Panc1 (cell line): ENCODE measurements around the gene C19orf44. TPM values are rescaled to one million over a fixed set of nuclear protein-coding genes. Genes with fewer than 3 reads are reported as not detected.

ENCODE experiments used
- ATAC-seq: fragments of 200-7000 bp; cut with Tn5 transposase; 2 replicates; pipeline ENCODE4 v1.9.1; 2020; ENCODE audit warnings: mild to moderate bottlenecking, moderate library complexity
- BruUV-seq: library from RNA; stranded (reverse); fragments of 400-500 nt; replicated peaks from 2 replicates; lab custom pipeline; 2021; lab: Mats Ljungman, UMichigan
- CTCF ChIA-PET: fragments of 300-600 bp; sonication (Branson Sonifier 250); formaldehyde crosslinking; loops from one replicate; lab custom pipeline; 2022; ENCODE audit warnings: antibody characterized with exemption; lab: Charles Lee
- POLR2A ChIA-PET: fragments of 300-600 bp; sonication (Branson Sonifier 250); formaldehyde crosslinking; loops from one replicate; lab custom pipeline; 2022; ENCODE audit warnings: antibody characterized with exemption; lab: Charles Lee
- DNase-seq: peaks from one replicate; pipeline ENCODE4 v3.0.0-alpha.2; 2010; ENCODE audit warnings: low read depth, low spot score
- H3K27ac ChIP-seq: 2 replicates; pipeline ENCODE4 v1.5.1; 2011; ENCODE audit warnings: mild to moderate bottlenecking, low read length, inconsistent platforms
- H3K27me3 ChIP-seq: fragments of 200-500 bp; sonication (Bioruptor generic); 2 replicates; pipeline ENCODE4 v1.6.0; 2014; ENCODE audit warnings: low read length, inconsistent platforms; ENCODE audit not compliant: control insufficient read depth, insufficient read depth
- H3K36me3 ChIP-seq: fragments of 200-500 bp; sonication (Bioruptor generic); 2 replicates; pipeline ENCODE4 v1.5.1; 2014; ENCODE audit warnings: inconsistent platforms, mild to moderate bottlenecking, low read length, moderate library complexity; ENCODE audit not compliant: control insufficient read depth, insufficient read depth
- H3K4me1 ChIP-seq: 2 replicates; pipeline ENCODE4 v1.5.1; 2011; ENCODE audit warnings: inconsistent platforms, mild to moderate bottlenecking, low read length, moderate library complexity; ENCODE audit not compliant: control insufficient read depth, insufficient read depth
- H3K4me3 ChIP-seq, 2 experiments: 2 replicates each; pipeline ENCODE4 v1.5.1; 2011 to 2012; ENCODE audit warnings: low read depth in 2 of 2, low read length in 2 of 2, mild to moderate bottlenecking in 2 of 2, inconsistent platforms in 1 of 2, moderate library complexity in 1 of 2
- H3K9me3 ChIP-seq: fragments of 200-500 bp; sonication (Bioruptor generic); 2 replicates; pipeline ENCODE4 v1.5.1; 2014; ENCODE audit warnings: low read depth, mild to moderate bottlenecking, inconsistent platforms, low read length, moderate library complexity; ENCODE audit not compliant: control insufficient read depth, insufficient read depth
- CTCF ChIP-seq: fragments of 450-650 bp; IDR thresholded peaks from 2 replicates; pipeline ENCODE4 v1.5.1; 2017; ENCODE audit warnings: mild to moderate bottlenecking
- POLR2AphosphoS5 ChIP-seq: IDR thresholded peaks from 2 replicates; pipeline ENCODE4 v1.6.1; 2012; ENCODE audit warnings: mild to moderate bottlenecking, low read depth, low read length, moderate library complexity
- REST ChIP-seq, 2 experiments: IDR thresholded peaks; 2 replicates each; pipeline ENCODE4 v1.6.1; 2011 to 2012; ENCODE audit warnings: low read depth in 2 of 2, control low read depth in 1 of 2, low read length in 1 of 2, mild to moderate bottlenecking in 1 of 2, moderate library complexity in 1 of 2; ENCODE audit not compliant: insufficient read depth in 1 of 2
- SIN3A ChIP-seq: IDR thresholded peaks from 2 replicates; pipeline ENCODE4 v1.6.1; 2012; ENCODE audit warnings: low read depth, mild to moderate bottlenecking, low read length, moderate library complexity, borderline replicate concordance; ENCODE audit not compliant: insufficient read depth
- TCF7L2 ChIP-seq: IDR thresholded peaks from 2 replicates; pipeline ENCODE4 v1.6.1; 2011; ENCODE audit warnings: mild to moderate bottlenecking, low read depth, low read length, inconsistent platforms
- in situ Hi-C: cut with HindIII; loops from 2 replicates; pipeline ENCODE4 v1.10.0; 2016; ENCODE audit warnings: low sequenced_read_pairs, low pct_unique_long_range_greater_than_20kb
- intact Hi-C: fragments of 100-400 bp; cut with micrococcal nuclease; formaldehyde crosslinking; loops from one replicate; pipeline ENCODE4 v1.10.0; 2022; ENCODE audit not compliant: unreplicated experiment
- total RNA-seq: library from RNA; stranded (reverse); gene quantifications from one replicate; pipeline ENCODE4 v1.2.1, GENCODE V29; 2021; ENCODE audit not compliant: unreplicated experiment

Gene C19orf44
- total RNA-seq, 1 experiment from 2014 or later: 4.4 TPM

GRCh38 chr19:16566702-16567101 is 70.5 kb downstream of the C19orf44 start:
- no peak for ATAC-seq
- Histone ChIP-seq H3K4me3 (no peak overlapping the region), H3K27ac (no peak overlapping the region), H3K27me3 (no peaks in the 10 kb centered on the region), H3K4me1 (peaks cover 3% of the 10 kb centered on the region), H3K9me3 (no peaks in the 10 kb centered on the region), H3K36me3 (peaks cover 5% of the 10 kb centered on the region)
- DNase-seq: no peak
- intact Hi-C loops: no loop called here
- no TSS peak for BruUV-seq
- POLR2A ChIA-PET: no interaction called here
- CTCF ChIA-PET: no interaction called here
- in situ Hi-C loops: no loop called here
- TF ChIP-seq CTCF: no peak
- TF ChIP-seq POLR2AphosphoS5: no peak
- no peak for TF ChIP-seq TCF7L2
- TF ChIP-seq REST (IDR thresholded peaks at IDR 0.05; ENCODE audit: insufficient read depth in 1 of 2, low read depth in 2 of 2, low read length in 1 of 2): no peak
- TF ChIP-seq SIN3A: no peak

- Histone ChIP-seq H3K36me3 (peaks cover 6% of the 10 kb centered on the region), H3K9me3 (no peaks in the 10 kb centered on the region), H3K4me1 (peaks cover 8% of the 10 kb centered on the region), H3K4me3 (0 out of 4 replicates have a peak overlapping the region, but pooled peaks of 1 of the 2 experiments have one; percentile 4), H3K27me3 (no peaks in the 10 kb centered on the region), H3K27ac (no peak overlapping the region)
- BruUV-seq: no TSS peak
- in situ Hi-C loops (no loop called here), intact Hi-C loops (no loop called here)
- ChIA-PET POLR2A (no interaction called here), CTCF (no interaction called here)
- ATAC-seq: no peak
- TF ChIP-seq TCF7L2: no peak
- no peak for TF ChIP-seq POLR2AphosphoS5
- TF ChIP-seq CTCF: no peak
- no peak for TF ChIP-seq REST (IDR thresholded peaks at IDR 0.05; ENCODE audit: insufficient read depth in 1 of 2, low read depth in 2 of 2, low read length in 1 of 2)
- TF ChIP-seq SIN3A: no peak
- no peak for DNase-seq
These were observed 73.6 kb downstream of the C19orf44 start for GRCh38 chr19:16569609-16570320.
